ENCODE results near the gene SLC34A1. TPM values are rescaled to one million over a fixed set of nuclear protein-coding genes. Genes with fewer than 3 reads are reported as not detected.

Gene SLC34A1
- polyA plus RNA-seq, 3 donors, result not detected

DNA sequence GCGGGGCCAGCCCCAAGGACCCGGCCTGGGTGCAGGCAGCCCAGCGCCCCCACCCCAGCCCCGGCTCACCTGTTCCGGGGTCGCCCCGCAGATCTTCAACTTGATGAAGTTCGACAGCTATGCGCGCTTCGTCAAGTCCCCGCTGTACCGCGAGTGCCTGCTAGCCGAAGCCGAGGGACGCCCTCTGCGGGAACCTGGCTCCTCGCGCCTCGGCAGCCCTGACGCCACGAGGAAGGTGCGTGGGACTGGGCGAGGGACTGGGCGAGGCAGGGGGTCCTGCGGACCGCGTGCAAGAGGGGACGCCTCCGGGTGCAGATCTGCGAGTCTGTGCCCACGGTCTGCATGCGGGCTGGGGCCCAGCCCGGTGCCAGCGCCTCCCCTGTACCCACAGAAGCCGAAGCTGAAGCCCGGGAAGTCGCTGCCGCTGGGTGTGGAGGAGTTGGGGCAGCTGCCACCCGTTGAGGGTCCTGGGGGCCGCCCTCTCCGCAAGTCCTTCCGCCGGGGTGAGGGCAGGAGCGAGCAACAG is 16.8 kb upstream of the SLC34A1 start:
- Histone ChIP-seq H3K27me3 (ENCODE audit: control insufficient read depth in 2 of 2, insufficient read depth in 2 of 2, low read length in 2 of 2) (no peaks in the 10 kb centered on the region), H4K20me1 (ENCODE audit: insufficient read depth, low read length) (peaks cover 98% of the 10 kb centered on the region), H3K4me1 (ENCODE audit: control insufficient read depth in 1 of 2, insufficient read depth in 2 of 2, low read length in 2 of 2) (peaks cover 40 to 62% of the 10 kb centered on the region in 2 donors), H3K36me3 (replicated peaks in 1 of 2; ENCODE audit: control insufficient read depth in 1 of 2, insufficient read depth in 2 of 2, low read length in 2 of 2) (peaks cover 68 to 76% of the 10 kb centered on the region in 2 donors), H3K4me3 (replicated peaks in 1 of 3; ENCODE audit: low read depth in 2 of 3, low read length in 3 of 3) (no peak overlapping the region), H3K79me2 (ENCODE audit: insufficient read depth, low read length) (peaks cover 40% of the 10 kb centered on the region), H2AFZ (ENCODE audit: insufficient read depth, low read depth, low read length, poor library complexity, severe bottlenecking) (no peak overlapping the region), H3K9me3 (replicated peaks in 1 of 2; ENCODE audit: control insufficient read depth in 1 of 2, insufficient read depth in 1 of 2, low read length in 2 of 2) (no peaks in the 10 kb centered on the region), H3K9ac (ENCODE audit: insufficient read depth, low read length, poor library complexity, severe bottlenecking) (no peak overlapping the region), H3K4me2 (replicated peaks; ENCODE audit: extremely low read depth, low read length, poor library complexity, severe bottlenecking) (no peak overlapping the region), H3K27ac (ENCODE audit: low read depth in 1 of 2, low read length in 2 of 2) (no peak overlapping the region)
- DNase-seq, result no peak
- H3K4me1 Mint-ChIP-seq, result peaks cover 67% of the 10 kb centered on the region
- WGBS (ENCODE audit: insufficient coverage), result 96% methylated on average over 29 of the region's 46 CpGs
- H3K36me3 Mint-ChIP-seq, result peaks cover 48 to 79% of the 10 kb centered on the region in 2 donors
- no peak overlapping the region for H3K4me3 Mint-ChIP-seq
- TF ChIP-seq, protein P1, sequence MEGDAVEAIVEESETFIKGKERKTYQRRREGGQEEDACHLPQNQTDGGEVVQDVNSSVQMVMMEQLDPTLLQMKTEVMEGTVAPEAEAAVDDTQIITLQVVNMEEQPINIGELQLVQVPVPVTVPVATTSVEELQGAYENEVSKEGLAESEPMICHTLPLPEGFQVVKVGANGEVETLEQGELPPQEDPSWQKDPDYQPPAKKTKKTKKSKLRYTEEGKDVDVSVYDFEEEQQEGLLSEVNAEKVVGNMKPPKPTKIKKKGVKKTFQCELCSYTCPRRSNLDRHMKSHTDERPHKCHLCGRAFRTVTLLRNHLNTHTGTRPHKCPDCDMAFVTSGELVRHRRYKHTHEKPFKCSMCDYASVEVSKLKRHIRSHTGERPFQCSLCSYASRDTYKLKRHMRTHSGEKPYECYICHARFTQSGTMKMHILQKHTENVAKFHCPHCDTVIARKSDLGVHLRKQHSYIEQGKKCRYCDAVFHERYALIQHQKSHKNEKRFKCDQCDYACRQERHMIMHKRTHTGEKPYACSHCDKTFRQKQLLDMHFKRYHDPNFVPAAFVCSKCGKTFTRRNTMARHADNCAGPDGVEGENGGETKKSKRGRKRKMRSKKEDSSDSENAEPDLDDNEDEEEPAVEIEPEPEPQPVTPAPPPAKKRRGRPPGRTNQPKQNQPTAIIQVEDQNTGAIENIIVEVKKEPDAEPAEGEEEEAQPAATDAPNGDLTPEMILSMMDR (IDR thresholded peaks at IDR 0.05), result no peak
- no peak overlapping the region for H3K27ac Mint-ChIP-seq
- intact Hi-C loops (cut with micrococcal nuclease), result no loop called here
- H3K27me3 Mint-ChIP-seq (ENCODE audit: low read depth in 3 of 3), result peaks cover 0 to 2% (median 2%) of the 10 kb centered on the region in 3 donors
- H3K9me3 Mint-ChIP-seq, result peaks cover 0 to 4% (median 0%) of the 10 kb centered on the region in 7 donors

DNA sequence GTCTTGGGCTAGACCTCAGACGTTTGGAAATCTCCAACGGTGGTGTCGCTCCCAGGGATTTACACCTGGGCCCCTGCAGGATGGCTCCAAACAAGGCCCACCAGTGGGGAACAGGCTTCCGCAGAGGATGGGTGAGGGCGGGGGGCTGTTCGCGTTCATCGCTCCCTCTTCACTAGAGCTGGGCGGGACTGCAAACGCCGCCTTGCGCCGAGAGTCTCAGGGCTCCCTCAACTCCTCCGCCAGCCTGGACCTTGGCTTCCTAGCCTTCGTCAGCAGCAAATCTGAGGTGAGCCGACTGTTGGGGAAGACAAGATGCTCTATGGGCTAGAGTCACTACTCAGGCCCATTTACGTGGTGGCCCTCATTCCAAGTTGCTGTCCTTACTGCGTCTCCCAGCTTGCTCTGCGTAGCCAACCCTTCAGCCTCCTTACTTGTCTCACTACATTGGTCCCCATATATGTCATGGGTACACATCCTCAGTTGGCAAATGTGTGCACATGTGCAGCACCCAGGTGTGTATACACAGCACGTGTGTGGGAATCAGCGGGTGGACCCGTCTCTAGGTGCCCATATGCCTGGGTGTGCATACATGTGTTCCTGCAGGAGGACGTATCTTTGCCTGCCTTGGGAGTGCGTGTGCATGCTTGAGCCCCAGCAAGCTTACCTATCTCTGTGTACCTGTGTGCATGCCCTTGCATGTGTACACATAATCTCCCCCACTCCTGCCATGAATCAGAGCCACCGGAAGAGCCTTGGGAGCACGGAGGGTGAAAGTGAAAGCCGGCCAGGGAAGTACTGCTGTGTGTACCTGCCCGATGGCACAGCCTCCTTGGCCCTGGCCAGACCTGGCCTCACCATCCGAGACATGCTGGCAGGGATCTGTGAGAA is 16.0 kb upstream of the SLC34A1 start:
- no peak overlapping the region for H2AFZ ChIP-seq (ENCODE audit: insufficient read depth, low read depth, low read length, poor library complexity, severe bottlenecking)
- intact Hi-C loops (cut with micrococcal nuclease), result no loop called here
- H3K27ac ChIP-seq (ENCODE audit: low read depth in 1 of 2, low read length in 2 of 2), result no peak overlapping the region
- H3K36me3 Mint-ChIP-seq, result peaks cover 56 to 87% of the 10 kb centered on the region in 2 donors
- H4K20me1 ChIP-seq (ENCODE audit: insufficient read depth, low read length), result peaks cover 98% of the 10 kb centered on the region
- H3K27me3 ChIP-seq (ENCODE audit: control insufficient read depth in 2 of 2, insufficient read depth in 2 of 2, low read length in 2 of 2), result no peaks in the 10 kb centered on the region
- H3K4me3 Mint-ChIP-seq, result no peak overlapping the region
- no peak overlapping the region for H3K4me3 ChIP-seq (replicated peaks in 1 of 3; ENCODE audit: low read depth in 2 of 3, low read length in 3 of 3)
- DNase-seq, result no peak
- 94% methylated on average over 26 of the region's 29 CpGs for WGBS (ENCODE audit: insufficient coverage)
- H3K4me1 Mint-ChIP-seq, result peaks cover 68% of the 10 kb centered on the region
- no peaks in the 10 kb centered on the region for H3K27me3 Mint-ChIP-seq (ENCODE audit: low read depth in 3 of 3)
- H3K4me1 ChIP-seq (ENCODE audit: control insufficient read depth in 1 of 2, insufficient read depth in 2 of 2, low read length in 2 of 2), result peaks cover 37 to 60% of the 10 kb centered on the region in 2 donors
- H3K9me3 ChIP-seq (replicated peaks in 1 of 2; ENCODE audit: control insufficient read depth in 1 of 2, insufficient read depth in 1 of 2, low read length in 2 of 2), result no peaks in the 10 kb centered on the region
- H3K36me3 ChIP-seq (replicated peaks in 1 of 2; ENCODE audit: control insufficient read depth in 1 of 2, insufficient read depth in 2 of 2, low read length in 2 of 2), result peaks cover 75 to 84% of the 10 kb centered on the region in 2 donors
- TF ChIP-seq, protein P1 (IDR thresholded peaks at IDR 0.05), result no peak
- H3K4me2 ChIP-seq (replicated peaks; ENCODE audit: extremely low read depth, low read length, poor library complexity, severe bottlenecking), result no peak overlapping the region
- H3K9me3 Mint-ChIP-seq, result peaks cover 0 to 3% (median 0%) of the 10 kb centered on the region in 7 donors
- no peak overlapping the region for H3K9ac ChIP-seq (ENCODE audit: insufficient read depth, low read length, poor library complexity, severe bottlenecking)
- H3K79me2 ChIP-seq (ENCODE audit: insufficient read depth, low read length), result peaks cover 32% of the 10 kb centered on the region
- H3K27ac Mint-ChIP-seq, result no peak overlapping the region

Measured in CD14-positive monocyte (primary cell).